ENCODE data around the gene PARD3.

DNA sequence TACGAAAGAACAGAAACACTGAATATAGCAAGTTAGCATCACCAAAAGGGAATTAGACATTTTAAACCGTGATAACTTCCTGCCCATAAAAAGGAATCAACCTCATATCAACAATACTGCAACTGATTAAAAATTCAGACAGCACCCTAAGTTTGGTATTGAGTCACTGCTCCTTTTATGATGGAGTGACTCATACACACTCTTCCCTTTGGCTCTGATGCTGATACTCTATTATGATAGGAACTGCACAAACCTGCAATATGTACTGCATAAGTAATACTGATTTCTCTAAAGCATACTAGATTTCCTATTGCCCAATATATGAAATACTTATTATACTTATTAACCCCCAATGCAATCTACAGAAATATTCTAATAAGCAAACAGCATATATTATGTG lies 118.7 kb downstream of the PARD3 start:
- TF ChIP-seq POLR2A (IDR thresholded peaks at IDR 0.05): no peak
- TF ChIP-seq CTCF (IDR thresholded peaks at IDR 0.05): no peak
